A673 (cell line): ENCODE measurements around the gene ANKRD44. TPM values are rescaled to one million over a fixed set of nuclear protein-coding genes. Genes with fewer than 3 reads are reported as not detected.

Experiments
- BruUV-seq: library from RNA; stranded (reverse); fragments of 400-500 nt; replicated peaks from 2 replicates; lab custom pipeline; 2021; lab: Mats Ljungman, UMichigan
- CTCF ChIA-PET: fragments of 300-600 bp; sonication (Branson Sonifier 250); formaldehyde crosslinking; loops from one replicate; lab custom pipeline; 2022; ENCODE audit warnings: antibody characterized with exemption; lab: Charles Lee
- POLR2A ChIA-PET: fragments of 300-600 bp; sonication (Branson Sonifier 250); formaldehyde crosslinking; loops from one replicate; lab custom pipeline; 2022; ENCODE audit warnings: antibody characterized with exemption; ENCODE audit not compliant: low non-redundant PET; lab: Charles Lee
- DNase-seq: peaks from one replicate; pipeline ENCODE4 v3.0.0-alpha.2; 2015; ENCODE audit warnings: low spot score
- H3K27ac ChIP-seq: fragments of 200-600 bp; sonication (generic); 2 replicates; pipeline ENCODE4 v1.5.1; 2016; ENCODE audit warnings: mixed run types, low read depth, mild to moderate bottlenecking, mixed read lengths, antibody characterized with exemption, low read length; ENCODE audit not compliant: poor library complexity, severe bottlenecking
- H3K27me3 ChIP-seq: fragments of 200-600 bp; sonication (generic); replicated peaks from 2 replicates; pipeline ENCODE4 v1.6.1; 2017; ENCODE audit warnings: mixed run types, low read depth, mild to moderate bottlenecking, mixed read lengths, antibody characterized with exemption, low read length; ENCODE audit not compliant: insufficient read depth, poor library complexity
- H3K36me3 ChIP-seq: fragments of 200-600 bp; sonication (generic); 2 replicates; pipeline ENCODE4 v1.6.1; 2016; ENCODE audit warnings: mixed run types, mild to moderate bottlenecking, mixed read lengths, antibody characterized with exemption, low read length; ENCODE audit not compliant: insufficient read depth, poor library complexity, severe bottlenecking
- H3K4me1 ChIP-seq: fragments of 200-600 bp; sonication (generic); 2 replicates; pipeline ENCODE4 v1.6.1; 2017; ENCODE audit warnings: mixed run types, mild to moderate bottlenecking, mixed read lengths, antibody characterized with exemption, low read length; ENCODE audit not compliant: insufficient read depth, poor library complexity, severe bottlenecking
- H3K4me3 ChIP-seq: fragments of 200-600 bp; sonication (generic); 2 replicates; pipeline ENCODE4 v1.5.1; 2016; ENCODE audit warnings: low read depth, mixed run types, mild to moderate bottlenecking, mixed read lengths, low read length; ENCODE audit not compliant: poor library complexity, severe bottlenecking
- H3K9me3 ChIP-seq: fragments of 200-600 bp; sonication (generic); 2 replicates; pipeline ENCODE4 v1.6.1; 2016; ENCODE audit warnings: mixed run types, low read depth, mild to moderate bottlenecking, mixed read lengths, antibody characterized with exemption, low read length; ENCODE audit not compliant: poor library complexity, severe bottlenecking
- CTCF ChIP-seq: fragments of 300-800, 200-600 bp; sonication (generic); conservative IDR thresholded peaks from 2 replicates; pipeline ENCODE4 v1.5.1; 2017; ENCODE audit warnings: low read depth, mild to moderate bottlenecking, antibody characterized with exemption, low read length, moderate library complexity, mixed read lengths
- EZH2 ChIP-seq: fragments of 200-600 bp; sonication (generic); IDR thresholded peaks from 2 replicates; pipeline ENCODE4 v1.6.1; 2017; ENCODE audit warnings: borderline replicate concordance, low read depth, mild to moderate bottlenecking, mixed read lengths, antibody characterized with exemption, low read length; ENCODE audit not compliant: poor library complexity, severe bottlenecking
- intact Hi-C: fragments of 100-400 bp; cut with micrococcal nuclease; formaldehyde crosslinking; loops from one replicate; pipeline ENCODE4 v1.10.0; 2022; ENCODE audit not compliant: unreplicated experiment
- total RNA-seq: library from RNA; stranded (reverse); gene quantifications from 2 replicates; pipeline ENCODE4 v1.2.3, GENCODE V29; 2021

ANKRD44 gene
- total RNA-seq, 1 experiment from 2014 or later = 17.0 TPM

- ChIA-PET POLR2A (no interaction called here), CTCF (no interaction called here)
- Histone ChIP-seq H3K27ac (no peak overlapping the region), H3K4me3 (no peak overlapping the region), H3K9me3 (no peaks in the 10 kb centered on the region), H3K27me3 (no peaks in the 10 kb centered on the region), H3K36me3 (no peaks in the 10 kb centered on the region), H3K4me1 (peaks cover 27% of the 10 kb centered on the region)
- no peak for DNase-seq
- TF ChIP-seq CTCF (no peak), EZH2 (no peak)
- intact Hi-C loops = no loop called here
- no TSS peak for BruUV-seq
Measured at GRCh38 chr2:196993617-196994016, 317.0 kb downstream of the ANKRD44 start.

GRCh38 chr2:196992466-196992865 lies 318.1 kb downstream of the ANKRD44 start:
- no TSS peak for BruUV-seq
- H3K4me3 ChIP-seq = no peak overlapping the region
- no peaks in the 10 kb centered on the region for H3K9me3 ChIP-seq
- TF ChIP-seq CTCF (no peak), EZH2 (no peak)
- no peak overlapping the region for H3K27ac ChIP-seq
- no peak for DNase-seq
- H3K4me1 ChIP-seq = peaks cover 36% of the 10 kb centered on the region
- intact Hi-C loops = no loop called here
- H3K27me3 ChIP-seq = no peaks in the 10 kb centered on the region
- POLR2A ChIA-PET = no interaction called here
- CTCF ChIA-PET = no interaction called here
- no peaks in the 10 kb centered on the region for H3K36me3 ChIP-seq

GRCh38 chr2:196990788-196991461 lies 319.7 kb downstream of the ANKRD44 start:
- no peaks in the 10 kb centered on the region for H3K9me3 ChIP-seq
- H3K27me3 ChIP-seq = no peaks in the 10 kb centered on the region
- H3K36me3 ChIP-seq = no peaks in the 10 kb centered on the region
- ChIA-PET CTCF (no interaction called here), POLR2A (no interaction called here)
- no peak for DNase-seq
- H3K4me1 ChIP-seq = peaks cover 50% of the 10 kb centered on the region
- TF ChIP-seq EZH2 (no peak), CTCF (no peak)
- no peak overlapping the region for H3K4me3 ChIP-seq
- no TSS peak for BruUV-seq
- intact Hi-C loops = no loop called here
- H3K27ac ChIP-seq = peak overlapping the region; percentile 26
